Fibroblast of skin of scalp (primary cell): ENCODE measurements around the gene BPIFA3.

ENCODE experiments used
- DNase-seq: peaks from one replicate; pipeline ENCODE4 v3.0.0-alpha.2; 2013

Gene BPIFA3

DNA sequence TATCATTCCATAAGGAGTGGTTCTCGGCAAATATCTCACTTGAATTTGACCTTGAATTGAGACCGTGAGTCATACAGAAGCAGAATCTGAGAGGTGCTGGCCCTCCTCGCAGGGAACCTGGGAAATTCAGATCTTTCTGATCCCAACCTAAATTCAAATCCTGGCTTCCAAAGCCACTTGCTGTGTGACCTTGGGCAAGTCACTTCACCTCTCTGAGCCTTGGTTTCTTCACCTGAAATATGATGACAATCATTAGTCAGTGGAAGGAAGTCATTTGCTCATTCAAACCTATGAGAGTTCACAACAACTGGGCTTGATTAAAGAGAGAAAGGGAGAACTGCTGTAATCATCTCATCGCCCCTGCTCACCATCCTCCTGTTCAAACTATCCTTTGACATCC, 7.2 kb downstream of the BPIFA3 start:
- DNase-seq, result no peak

DNA sequence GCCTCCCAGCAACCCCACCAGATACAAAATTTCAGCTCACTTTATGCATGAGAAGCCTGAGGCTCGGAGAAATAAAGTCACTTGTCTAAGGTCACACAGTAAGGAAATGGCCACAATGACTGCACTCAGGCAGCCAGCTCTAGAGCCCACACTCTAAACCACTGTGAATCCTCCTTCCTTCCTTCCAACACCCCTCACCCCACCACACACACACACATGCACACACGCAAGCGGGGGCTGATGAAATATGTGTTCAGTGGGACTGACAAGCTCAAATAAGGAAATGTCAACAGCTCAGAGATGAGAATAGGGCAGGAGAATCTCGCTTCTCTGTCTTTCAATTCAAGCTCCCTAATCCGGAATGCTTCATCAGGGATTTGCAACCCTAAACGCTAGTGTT, 12.7 kb downstream of the BPIFA3 start:
- DNase-seq, result no peak

DNA sequence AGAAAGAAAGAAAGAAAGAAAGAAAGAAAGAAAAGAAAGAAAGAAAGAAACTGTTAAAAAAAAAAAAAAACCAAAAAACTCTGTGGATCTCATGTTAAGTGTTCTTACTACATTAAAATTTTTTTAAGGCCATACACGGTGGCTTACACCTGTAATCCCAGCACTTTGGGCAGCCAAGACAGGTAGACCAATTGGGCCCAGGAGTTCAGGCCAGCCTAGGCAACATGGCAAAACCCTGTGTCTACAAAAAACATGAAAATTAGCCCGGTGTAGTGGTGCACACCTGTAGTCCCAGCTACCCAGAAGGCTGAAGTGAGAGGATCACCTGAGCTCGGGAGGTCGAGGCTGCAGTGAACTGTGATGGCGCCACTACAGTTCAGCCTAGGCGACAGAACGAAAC, 14.1 kb downstream of the BPIFA3 start:
- no peak for DNase-seq

GRCh38 chr20:33232486-33233072, 15.4 kb downstream of the BPIFA3 start:
- DNase-seq, result no peak

DNA sequence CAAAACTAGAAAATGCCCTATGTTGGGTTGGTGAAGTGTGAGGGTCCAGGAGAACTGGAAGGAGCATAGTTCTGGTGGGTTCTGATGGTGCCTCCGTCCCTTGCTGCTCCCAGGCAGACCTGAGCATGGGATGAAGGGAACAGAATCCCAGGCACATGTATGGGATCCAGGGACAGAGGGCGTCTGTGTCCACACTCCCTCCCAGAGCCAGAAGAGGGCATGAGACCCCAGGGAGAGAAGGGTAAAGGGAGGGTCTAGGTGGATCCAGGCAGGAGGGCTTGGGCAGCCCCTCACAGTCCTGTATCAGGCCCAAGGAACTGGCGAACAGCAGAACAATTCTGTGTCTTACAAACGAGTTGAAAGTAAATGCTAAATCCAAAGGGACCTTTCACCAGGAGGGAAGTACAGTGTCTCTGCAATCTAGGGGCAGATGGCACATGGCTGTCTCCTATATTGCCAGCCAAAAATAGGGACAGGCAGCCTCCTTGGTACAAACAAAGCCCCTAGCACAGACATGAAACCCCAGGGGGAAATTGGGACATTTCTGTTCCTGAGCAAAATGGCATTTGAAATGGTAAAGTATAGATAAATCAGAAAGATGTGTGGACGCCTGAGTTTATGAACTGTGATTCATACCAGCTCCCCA, 16.1 kb downstream of the BPIFA3 start:
- DNase-seq, result no peak

GRCh38 chr20:33234050-33234449, 16.9 kb downstream of the BPIFA3 start:
- DNase-seq, result no peak

DNA sequence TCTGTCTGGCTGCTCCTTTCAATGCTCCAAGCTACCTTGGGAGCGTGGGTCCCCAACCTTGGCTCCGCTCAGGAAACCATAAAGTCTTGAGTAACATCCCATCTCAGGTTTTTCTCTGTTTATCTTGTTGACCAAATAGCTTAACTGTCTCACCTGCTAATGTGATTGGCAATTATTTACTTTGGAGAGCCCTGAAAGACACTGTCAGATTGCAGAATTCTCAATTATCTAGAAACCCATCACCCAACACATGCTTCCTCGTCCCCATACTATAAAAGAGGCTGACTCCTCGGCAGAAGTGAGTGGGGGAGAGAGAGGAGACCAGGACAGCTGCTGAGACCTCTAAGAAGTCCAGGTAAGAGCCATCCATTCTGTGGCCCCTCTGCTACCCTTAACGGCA, 18.5 kb downstream of the BPIFA3 start, which contains the start of gene BPIFA1:
Gene BPIFA1 (plus strand): TSS at position 301 of the 400 bp plus-strand sequence. CDS start 1,716 bp downstream, outside the sequence.
- DNase-seq, result no peak

DNA sequence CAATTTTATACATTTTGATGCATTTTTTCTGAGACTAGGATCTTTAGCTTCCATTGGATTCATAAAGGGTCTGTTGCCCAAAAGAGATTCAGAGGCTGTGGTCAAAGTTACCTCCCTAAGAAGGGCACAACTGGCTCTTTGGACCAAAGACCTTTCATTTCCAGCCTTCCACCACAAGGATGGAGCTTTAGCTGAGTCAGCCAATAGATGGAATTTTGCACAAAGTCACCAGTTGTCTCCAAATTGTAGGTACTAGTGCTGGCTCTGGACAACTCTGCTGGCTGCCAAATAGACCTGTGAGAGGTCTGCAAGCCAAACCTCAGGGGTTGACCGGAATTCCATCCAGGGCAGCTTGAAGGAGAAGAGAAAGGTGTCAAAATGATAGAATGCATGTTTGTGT, 19.2 kb downstream of the BPIFA3 start:
- DNase-seq, result no peak

DNA sequence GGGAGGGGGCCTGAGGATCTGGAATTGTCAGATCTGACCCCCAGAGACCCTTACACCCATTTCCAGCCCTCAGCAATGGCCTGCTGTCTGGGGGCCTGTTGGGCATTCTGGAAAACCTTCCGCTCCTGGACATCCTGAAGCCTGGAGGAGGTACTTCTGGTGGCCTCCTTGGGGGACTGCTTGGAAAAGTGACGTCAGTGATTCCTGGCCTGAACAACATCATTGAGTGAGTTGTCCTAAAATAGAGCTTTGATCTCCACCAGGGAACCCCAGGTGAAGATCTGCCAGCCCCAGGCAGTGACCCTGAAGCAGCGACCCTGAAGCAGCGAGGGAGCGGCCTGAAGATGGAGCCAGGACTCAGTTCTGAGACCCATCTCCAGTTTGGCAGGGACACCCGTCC, 20.8 kb downstream of the BPIFA3 start:
- DNase-seq, result no peak

- no peak for DNase-seq
These were observed 22.3 kb downstream of the BPIFA3 start for GRCh38 chr20:33239418-33239817.

DNA sequence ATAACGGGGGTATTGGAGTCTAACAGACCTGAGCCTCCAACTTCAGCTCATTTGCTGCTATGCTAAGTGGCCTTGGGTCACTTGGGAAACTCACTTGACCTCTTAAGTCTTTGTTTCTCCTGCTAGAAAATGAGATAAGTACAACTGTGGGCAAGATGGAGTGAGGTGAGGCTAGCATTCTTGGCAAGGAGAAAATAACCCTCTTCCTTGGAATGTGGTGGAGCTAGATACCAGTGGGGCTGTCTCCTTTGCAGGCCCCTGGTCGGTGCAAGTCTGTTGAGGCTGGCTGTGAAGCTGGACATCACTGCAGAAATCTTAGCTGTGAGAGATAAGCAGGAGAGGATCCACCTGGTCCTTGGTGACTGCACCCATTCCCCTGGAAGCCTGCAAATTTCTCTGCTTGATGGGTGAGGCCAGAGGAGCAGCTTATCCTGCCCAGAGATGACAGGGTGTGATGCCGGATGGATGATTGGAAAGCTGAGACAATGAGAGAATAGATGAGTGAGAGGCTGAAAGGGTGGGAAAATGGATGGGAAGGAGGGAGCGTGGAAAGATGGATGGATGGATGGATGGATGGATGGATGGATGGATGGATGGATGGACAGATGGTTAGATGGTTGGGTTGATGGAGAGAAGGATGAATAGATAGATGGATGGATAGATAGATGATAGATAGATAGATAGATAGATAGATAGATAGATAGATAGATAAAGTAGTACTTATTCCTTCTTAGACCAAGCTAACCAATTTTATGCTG, 23.0 kb downstream of the BPIFA3 start:
- DNase-seq, result no peak

DNA sequence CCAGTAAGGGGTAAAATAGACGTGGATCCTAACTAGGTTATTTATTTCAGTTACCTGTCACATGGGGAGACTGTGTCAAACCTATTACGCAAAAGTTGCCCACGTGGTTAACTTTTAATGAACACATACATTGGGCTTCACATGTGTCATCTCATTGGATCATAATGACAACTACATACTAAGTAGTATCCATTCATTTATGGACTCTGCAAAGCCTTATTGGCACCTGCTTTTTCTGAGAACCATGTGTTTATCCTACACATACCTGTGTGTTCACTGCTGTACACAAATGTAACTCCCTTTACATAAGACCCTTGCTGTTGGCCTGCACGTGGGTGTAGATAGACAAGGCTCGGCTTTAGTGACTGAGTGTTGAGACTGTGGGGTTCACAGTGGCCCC, 23.8 kb downstream of the BPIFA3 start:
- DNase-seq, result no peak

DNA sequence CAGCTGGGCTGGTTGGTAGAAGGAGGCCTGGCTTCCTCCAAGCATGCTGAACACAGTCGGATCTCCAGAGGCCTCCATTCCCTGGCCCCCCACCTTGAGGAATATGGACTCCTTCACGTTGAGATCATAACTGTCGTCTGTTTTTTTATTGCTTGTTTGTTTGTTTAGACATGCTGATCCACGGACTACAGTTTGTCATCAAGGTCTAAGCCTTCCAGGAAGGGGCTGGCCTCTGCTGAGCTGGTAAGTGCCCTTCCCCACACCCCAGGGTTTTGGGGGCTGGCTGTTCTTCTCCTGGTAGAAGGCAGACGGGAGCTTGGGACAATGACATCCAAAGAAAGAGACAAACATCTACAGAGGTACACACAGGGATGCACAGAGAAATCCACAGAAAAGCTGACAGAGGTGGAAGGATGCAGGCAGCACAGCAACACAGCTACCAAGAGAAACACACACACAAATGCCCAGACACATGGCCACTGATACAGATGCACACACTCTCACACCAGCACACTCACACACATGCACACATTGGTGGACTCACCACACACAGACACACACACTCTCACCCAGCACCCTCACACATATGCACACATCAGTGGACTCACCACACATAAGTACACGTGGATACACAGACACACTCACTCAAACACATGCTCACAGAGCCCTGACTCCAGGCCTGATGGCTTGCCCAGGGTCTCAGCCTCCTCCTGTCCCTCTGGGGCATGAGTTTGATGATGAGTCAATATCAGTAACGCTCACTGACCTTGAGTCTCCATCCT, 25.4 kb downstream of the BPIFA3 start:
- DNase-seq, result no peak

DNA sequence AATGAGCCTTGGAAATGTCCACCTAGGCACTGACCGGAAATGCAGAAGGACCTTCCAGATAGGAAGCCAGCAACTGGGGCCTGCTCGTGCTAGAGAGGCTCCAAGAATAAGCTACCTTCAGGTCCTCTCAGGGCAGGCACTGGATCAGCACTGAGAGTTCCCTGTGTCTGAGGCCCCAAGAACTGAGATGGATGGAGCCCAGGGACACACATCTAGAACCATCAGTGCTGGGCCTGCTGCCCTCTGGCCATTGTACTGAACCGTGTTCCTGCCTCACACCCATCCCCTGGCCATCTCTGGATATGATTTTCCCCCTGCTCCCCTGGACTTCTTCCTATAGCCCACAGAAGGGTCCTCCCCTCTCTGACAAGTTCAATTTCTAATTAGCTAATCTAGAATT, 28.9 kb downstream of the BPIFA3 start:
- no peak for DNase-seq

- no peak for DNase-seq
These were observed 32.3 kb downstream of the BPIFA3 start for GRCh38 chr20:33249456-33249855.

DNA sequence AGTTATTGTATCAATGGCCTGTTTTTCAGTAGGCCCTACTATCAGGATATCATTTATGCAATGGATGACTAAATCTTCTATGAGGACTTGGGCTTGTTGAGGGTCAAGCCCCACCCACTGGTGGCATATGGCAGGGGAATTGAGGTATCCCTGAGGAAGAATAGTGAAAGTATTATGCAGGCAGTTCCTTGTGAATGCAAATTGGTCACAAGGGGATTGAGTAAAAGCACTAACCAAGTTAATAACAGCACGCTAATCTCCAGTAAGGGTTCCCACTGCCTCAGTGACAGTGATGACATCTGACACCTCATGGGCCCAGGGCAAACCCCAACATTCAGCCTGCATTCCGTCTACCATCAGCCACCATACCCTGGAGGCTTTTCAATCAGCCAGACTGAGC, 33.5 kb downstream of the BPIFA3 start:
- no peak for DNase-seq

DNA sequence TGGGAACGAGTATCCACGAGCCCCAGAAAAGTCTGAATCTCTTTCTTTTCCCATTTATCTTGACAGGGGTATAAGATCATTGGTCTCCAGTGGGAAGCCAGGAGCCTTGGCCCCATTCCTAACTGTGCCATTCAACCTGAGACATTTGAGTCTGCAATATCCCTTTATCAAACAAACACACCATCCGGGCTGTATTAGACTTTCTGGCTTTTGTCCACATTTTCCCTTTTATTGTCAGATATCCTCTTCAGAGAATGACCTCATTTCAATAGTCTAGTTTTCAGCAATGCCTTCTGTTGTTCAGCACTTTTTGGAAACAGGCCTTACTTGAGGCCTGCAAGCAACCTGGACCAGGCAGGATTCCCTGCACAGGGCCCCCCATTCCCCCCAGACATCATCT, 34.3 kb downstream of the BPIFA3 start:
- DNase-seq, result no peak

DNA sequence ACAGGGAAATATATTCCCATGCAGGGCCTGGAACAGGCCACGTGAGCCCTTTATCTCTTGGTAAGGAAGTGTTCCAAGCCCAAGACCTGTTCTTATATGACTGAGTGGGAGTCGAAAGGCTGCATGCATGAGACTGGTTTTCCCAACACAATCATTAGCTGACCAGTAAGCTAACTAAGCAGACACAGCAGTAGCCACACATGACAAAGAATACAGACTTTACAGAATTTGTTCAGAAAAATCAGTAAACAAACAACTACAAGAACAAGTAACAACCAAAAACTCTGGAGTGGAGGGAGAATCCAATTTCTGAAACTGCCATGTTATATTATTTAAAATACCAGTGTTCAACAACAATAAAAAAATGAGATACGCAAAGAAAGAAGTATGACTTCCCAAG, 35.3 kb downstream of the BPIFA3 start:
- DNase-seq, result no peak

DNA sequence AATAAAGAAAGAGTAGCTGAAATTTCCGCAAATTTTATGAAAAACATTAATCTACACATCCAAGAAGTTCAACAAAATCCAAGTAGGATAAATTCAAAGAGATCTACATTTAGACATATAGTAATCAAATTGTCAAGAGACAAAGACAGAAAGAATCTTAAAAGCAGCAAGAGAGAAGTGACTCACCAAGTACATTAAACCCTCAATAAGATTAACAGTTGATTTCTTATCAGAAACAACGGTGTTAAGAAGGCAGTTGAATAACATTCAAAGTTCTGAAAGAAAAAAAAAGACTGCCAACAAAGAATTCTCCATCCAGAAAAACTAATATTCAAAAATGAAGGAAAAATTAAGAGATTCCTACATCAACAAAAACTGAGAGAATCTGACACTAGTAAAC, 37.9 kb downstream of the BPIFA3 start:
- no peak for DNase-seq

DNA sequence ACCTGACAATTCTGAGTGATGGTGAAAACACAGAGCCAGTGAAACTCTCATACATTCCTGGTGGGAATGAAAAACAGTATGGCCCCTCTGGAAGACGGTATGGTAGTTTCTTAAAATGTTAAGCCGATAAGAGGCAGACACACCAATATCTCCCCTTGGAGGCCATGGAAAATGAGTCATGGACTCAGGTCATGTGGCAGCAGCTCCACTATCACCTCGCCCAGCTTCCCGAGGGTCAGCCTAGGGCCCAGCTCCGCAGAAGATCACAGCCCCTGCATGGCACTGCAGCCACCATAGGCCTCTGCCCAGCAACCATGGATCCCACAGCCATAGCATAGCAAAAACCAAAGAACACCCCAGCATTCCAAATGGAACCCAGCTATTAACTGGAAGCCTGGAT, 40.1 kb downstream of the BPIFA3 start:
- DNase-seq, result no peak

DNA sequence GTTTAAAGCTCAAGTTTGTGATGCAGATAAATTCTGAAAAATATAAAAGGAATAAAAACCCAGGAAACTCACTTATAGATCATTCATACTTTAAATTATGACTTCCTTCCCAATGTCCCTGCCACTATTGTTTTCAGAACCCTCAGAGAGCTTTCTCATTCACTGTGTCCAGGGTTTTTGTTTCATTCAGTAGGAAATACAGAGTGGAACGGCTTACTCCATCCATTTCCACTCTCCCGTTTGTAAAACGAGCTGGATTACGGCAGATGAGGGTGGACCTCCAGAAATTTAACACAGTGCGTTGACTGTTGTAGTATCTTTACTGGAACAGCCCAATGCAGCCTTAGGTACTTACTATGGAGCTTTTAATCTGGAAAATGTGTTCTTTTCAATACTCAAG, 42.2 kb downstream of the BPIFA3 start:
- DNase-seq, result no peak

- no peak for DNase-seq
These were observed 44.3 kb downstream of the BPIFA3 start for GRCh38 chr20:33261465-33261864.

DNA sequence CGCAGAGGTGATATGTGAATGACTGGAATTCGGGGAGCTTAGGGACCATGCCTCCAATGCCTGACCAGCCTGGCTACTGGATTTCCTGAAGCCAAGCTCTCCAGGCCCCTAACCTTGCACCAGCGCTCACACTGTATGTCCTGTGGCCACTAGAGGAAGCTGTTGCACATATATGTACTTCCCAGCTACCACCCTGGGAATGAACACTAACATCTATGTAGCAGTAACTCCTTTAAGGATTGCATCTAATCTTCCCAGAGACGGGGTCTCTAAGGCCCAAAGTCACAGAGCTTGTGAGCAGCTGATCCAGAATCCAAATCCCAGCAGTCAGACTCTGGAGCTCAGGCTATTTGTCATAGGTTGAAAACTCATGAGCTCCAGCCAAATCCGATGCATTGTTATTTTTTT, 45.5 kb downstream of the BPIFA3 start:
- peak; percentile 50 for DNase-seq
